Fibroblast of pulmonary artery (primary cell): ENCODE data around the gene TCF7L1.

Experiments
- DNase-seq: peaks from one replicate; pipeline ENCODE4 v3.0.0-alpha.2; 2010; ENCODE audit warnings: low read depth
- H3K4me3 ChIP-seq: replicated peaks from 2 replicates; pipeline ENCODE4 v1.5.1; 2011; ENCODE audit warnings: low read depth, mild to moderate bottlenecking, control low read depth, low read length, moderate library complexity
- CTCF ChIP-seq: IDR thresholded peaks from 2 replicates; pipeline ENCODE4 v1.5.1; 2011; ENCODE audit warnings: mild to moderate bottlenecking, control low read depth, low read length, inconsistent platforms; ENCODE audit errors: missing control alignments

TCF7L1 gene

GRCh38 chr2:85259101-85259590 lies 126.0 kb downstream of the TCF7L1 start:
- H3K4me3 ChIP-seq = no peak overlapping the region
- peak; percentile 74 for DNase-seq
- TF ChIP-seq CTCF = no peak

- no peak for DNase-seq
- TF ChIP-seq CTCF = no peak
- H3K4me3 ChIP-seq = no peak overlapping the region
Observed at GRCh38 chr2:85259879-85260278, 126.7 kb downstream of the TCF7L1 start.

GRCh38 chr2:85263591-85263990 lies 130.4 kb downstream of the TCF7L1 start:
- H3K4me3 ChIP-seq = no peak overlapping the region
- TF ChIP-seq CTCF = no peak
- no peak for DNase-seq

GRCh38 chr2:85264471-85264870 lies 131.3 kb downstream of the TCF7L1 start:
- no peak for TF ChIP-seq CTCF
- H3K4me3 ChIP-seq = no peak overlapping the region
- peak; percentile 85 for DNase-seq

- no peak for TF ChIP-seq CTCF
- no peak for DNase-seq
- H3K4me3 ChIP-seq = no peak overlapping the region
Observed at GRCh38 chr2:85265304-85265703, 132.1 kb downstream of the TCF7L1 start.

- peak; percentile 73 for DNase-seq
- peak; percentile 89 for TF ChIP-seq CTCF
- H3K4me3 ChIP-seq = no peak overlapping the region
Observed at GRCh38 chr2:85266146-85267041, 133.2 kb downstream of the TCF7L1 start.
